Activated gamma-delta T cell treated with anti-CD3 and anti-CD28 coated beads, Interleukin-2, amount 50 U/mL, for 16 hours (primary cell): Measurements from ENCODE around the gene ING4.
"Not testable (repeated sequence)": the region's sequence is repeated elsewhere in the genome, so short reads cannot be mapped to it uniquely, and the experiment has no call there.

Source experiments
- DNase-seq: peaks from one replicate; pipeline ENCODE4 v3.0.0-alpha.2; 2020; ENCODE audit warnings: low read depth

The ING4 gene

GRCh38 chr12:6662906-6663742 lies at the start of gene ING4:
Gene ING4 (minus strand): TSS chr12:6663119. CDS start chr12:6663101, 18 bp downstream.
- peak; percentile 95 for DNase-seq

GRCh38 chr12:6708960-6709394 lies 46.1 kb upstream of the ING4 start:
- no peak for DNase-seq

DNA sequence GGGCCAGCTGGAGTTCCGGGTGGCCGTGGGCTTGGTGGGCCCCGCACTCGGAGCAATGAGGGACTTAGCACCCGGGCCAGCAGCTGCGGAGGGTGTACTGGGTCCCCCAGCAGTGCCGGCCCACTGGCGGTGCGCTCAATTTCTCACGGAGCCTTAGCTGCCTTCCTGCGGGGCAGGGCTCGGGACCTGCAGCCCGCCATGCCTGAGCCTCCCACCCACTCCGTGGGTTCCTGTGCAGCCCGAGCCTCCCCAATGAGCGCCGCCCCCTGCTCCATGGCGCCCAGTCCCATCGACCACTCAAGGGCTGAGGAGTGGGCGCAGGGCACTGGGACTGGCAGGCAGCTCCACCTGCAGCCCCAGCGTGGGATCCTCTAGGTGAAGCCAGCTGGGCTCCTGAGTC lies 45.4 kb upstream of the ING4 start:
- not testable (repeated sequence) for DNase-seq

DNA sequence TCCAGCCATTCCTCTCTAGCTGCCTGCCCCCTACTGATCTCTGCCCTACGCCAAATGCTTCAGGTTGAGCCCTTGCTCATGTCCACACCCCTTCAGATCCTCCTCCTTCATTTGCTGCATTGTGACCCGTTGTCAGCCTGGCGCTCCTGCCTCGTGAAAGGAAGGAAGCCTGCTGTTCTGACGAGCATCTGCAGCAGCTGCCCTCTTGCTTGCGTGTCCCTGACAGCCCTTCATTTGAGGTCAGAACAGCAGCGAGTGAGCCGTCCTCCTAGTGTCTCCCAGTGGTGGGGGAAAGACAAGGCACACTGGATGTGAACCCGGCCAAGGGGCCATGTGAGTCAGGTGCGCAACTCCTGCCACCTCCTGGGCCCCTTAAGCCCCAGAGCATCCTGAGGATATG lies 40.7 kb upstream of the ING4 start:
- no peak for DNase-seq

GRCh38 chr12:6701078-6701768 lies 38.3 kb upstream of the ING4 start:
- no peak for DNase-seq

DNA sequence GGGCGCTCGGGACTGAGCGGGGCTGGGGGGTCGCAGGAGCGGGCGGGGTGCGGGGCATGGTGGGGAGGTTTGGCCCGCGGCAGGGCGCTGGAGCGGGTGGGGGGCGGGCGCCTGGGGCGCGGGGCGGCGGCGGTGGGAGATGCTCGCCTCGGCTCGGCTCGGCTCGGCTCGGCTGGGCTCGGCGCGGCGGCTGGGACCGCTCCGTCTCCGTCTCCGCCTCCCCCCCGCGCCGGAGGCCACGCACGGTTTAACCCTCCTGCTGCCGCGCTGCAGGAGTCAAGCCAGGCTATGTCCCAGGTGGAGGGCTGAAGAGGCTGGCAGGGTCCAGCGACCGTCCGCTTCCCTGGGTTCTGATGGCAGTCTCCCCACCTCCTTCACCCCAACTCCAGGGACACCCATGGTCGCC lies 37.7 kb upstream of the ING4 start, which contains the start of gene PIANP:
Gene PIANP (minus strand): TSS at position 170 of the 406 bp plus-strand sequence. CDS start 2,754 bp downstream, outside the sequence.
- no peak for DNase-seq

DNA sequence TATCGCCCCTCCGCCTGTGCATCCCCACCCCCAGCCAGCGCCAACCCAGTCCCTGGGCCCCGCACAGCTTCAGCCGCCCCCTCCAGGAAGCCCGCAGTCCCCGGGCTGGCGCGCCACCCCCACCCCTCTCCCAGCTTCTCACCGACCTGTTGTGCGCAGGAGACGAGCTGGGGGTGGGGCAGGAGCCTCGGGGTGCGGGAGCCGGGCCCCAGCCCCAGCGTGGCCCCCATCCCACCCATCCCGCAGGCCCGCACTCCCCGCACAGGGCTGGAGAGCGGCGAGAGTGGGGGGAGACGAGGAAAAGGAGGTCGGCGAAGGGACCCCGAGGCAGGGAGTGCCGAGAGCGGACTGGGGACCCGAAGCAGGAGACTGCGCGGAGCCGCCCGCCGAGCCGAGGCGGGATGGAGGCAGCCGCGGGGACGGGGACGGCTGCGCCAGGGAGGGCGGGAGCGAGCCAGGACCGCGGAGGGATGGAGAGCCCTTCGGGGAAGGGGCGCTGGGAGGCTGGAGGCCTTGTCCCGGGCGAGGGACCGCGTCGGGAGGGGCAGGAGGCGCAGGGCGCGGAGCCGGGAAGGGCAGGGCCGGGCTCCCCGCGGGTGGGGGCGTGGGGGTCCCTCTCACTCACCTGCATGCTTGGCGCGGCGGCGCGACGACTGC lies 37.2 kb upstream of the ING4 start:
- DNase-seq, result no peak

DNA sequence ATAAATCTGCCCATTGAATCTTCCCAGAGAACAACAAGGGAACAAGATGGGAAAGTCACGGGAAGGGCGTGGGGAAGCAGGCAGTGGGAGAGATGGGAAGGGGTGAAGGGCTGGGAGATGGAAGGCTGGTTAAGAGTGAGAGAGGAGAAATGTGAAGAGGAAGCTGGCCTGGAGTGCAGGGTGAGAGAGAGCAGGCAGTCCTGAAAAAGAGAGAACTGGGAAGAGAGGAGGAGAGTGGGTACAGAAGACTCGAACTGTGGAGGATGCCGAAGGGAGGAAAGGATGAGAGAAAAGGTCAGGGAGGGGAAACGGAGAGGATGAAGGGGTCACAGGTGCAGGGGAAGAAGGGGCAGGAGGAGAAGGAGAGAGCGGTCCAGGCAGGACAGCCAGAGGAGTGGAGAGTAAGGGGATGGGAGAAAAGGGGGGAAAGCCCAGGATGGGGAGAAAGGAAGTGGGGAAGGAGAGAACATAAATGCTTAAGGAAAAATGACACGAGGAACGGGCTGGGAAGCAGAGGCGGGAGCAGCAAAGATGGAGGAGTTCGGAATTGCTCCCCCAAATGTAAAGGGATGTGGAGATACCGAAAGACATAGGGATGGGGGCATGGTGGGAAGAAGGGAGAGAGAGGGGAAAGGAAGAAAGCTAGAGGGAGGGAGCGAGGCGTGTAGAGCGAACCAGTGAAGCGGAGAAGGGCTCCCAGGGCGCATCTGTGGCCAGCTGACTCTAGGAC lies 36.5 kb upstream of the ING4 start:
- DNase-seq, result no peak

DNA sequence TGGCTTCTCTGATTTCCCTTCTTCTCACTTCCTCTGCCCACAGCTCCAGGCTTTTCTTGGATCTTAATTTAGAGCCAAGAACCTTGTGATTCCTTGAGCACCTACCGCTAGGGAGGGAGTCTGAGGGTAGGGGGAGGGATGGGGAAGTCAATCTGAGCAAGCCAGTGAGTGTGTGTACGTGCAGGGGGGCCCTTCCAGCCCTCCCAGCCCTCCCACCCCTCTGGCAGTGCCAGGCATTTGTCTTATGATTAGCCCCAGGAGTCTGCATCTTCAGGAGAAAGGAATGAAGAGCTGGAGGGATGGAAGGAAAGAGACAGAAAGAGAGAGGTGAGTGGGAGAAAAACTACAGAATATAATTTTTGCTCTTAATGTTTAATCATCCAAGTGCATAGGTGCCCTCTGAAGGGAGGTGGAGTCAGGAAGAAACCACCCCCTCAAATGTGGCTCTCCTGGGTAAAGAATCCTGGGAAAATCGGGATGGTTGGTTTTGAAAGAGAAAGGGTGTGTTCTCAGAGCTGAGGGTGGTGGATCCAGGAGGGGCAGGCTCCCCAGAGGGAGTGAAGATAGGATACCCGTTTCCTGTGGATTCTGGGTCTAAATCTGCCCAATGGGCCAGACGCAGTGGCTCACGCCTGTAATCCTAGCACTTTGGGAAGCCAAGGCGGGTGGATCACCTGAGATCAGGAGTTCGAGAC lies 35.6 kb upstream of the ING4 start:
- DNase-seq, result no peak

DNA sequence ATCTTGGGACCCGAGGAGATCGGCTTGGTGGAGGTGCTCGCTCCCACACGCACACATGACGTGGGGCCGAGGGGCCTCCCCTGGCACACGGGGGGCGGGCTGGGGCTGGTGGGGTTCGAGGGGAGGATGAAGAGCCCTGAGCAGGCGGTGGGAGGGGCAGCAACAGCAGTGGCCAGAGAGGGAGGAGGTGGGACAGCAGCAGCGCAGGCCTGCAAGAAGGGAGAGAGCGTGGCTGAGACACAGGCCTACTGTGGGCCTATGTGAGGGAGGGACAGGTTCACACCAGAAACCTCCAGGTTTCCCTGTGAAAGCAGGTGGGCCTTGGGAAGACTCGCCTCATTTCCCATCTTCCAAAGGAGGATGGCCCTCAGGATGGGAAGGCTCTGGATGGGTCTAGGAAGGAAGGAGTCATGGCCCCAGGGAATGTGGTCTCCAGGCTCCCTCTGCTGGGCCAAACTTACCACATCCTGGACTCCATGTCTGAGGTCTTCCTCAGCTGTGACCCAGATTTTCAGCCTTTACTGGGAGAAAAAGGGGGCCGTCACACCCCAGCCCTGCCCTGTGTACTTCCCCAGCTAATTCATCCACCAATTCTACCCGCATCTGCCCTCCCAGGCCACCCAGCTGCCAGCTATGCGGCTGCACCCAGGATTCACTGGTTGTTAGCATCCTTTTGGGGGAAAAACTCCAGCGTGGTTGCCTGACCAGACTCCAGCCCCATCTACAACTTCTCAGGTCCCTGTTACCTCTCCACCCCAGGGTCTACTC lies 34.8 kb upstream of the ING4 start:
- no peak for DNase-seq

DNA sequence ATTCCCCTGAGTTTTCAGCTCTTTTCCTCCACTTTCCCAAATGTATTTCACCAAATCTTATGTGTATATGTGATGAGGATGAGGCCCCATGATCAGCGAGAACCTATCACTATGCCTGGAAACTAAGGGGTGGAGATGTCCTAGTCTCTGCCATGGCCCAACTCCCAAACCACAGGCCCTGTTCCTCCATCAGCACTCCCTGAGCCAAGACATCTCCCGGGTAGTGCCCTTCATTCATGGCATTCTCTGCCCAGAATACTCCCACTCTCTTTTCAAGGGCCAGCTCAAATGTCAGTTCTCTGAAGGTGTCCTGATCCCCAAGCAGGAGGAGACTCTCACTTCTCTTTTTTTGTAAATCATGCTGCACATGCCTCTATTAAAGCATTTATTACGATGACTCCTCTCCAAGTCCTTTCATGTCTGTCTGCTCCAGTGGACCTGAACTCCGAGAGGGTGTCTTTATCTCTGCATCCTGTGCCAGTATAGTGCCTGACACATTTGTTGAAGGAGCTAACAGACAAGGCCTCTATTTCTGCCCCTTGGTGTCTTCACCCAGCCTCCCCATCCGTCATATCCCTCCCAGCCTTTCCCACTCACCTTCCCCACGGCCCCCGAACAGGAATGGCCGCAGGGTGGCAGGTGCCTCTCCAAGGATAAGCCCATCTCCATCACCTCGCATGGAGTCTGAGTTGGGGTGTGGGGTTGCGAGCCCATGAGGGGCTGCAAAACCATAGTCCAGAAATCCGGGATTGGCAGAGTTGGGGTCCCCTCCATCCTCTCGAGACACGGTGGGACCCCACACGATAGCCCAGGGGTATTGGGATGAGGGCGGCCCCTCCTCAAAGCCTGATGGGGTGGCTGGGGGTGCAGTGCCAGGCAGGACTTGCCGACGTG lies 34.0 kb upstream of the ING4 start:
- no peak for DNase-seq

GRCh38 chr12:6695313-6696045 lies 32.6 kb upstream of the ING4 start:
- no peak for DNase-seq

DNA sequence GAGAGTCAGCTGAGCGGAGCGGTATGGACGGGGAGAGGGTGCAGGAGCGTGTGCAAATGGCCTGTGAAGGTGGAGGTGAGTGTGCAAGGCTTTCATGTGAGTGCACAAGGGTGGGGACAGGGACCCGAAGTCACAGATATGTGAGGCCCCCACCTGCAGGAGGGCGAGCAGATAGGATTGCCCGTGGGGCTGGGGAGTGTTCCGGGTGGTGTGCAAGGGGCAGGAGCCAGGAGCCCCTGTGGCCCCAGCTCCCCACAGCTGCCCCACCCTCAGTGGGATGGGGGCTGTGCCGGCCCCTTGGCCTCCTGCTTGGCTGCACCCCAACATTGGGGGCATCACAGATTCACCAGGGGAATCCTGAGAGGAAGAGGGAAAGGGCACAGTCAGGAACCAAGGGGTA lies 31.8 kb upstream of the ING4 start:
- no peak for DNase-seq

GRCh38 chr12:6693832-6694355 lies 31.0 kb upstream of the ING4 start:
- no peak for DNase-seq

GRCh38 chr12:6692888-6693287 lies 30.0 kb upstream of the ING4 start:
- DNase-seq, result no peak

GRCh38 chr12:6691473-6691872 lies 28.6 kb upstream of the ING4 start:
- DNase-seq, result no peak

- DNase-seq, result peak; percentile 91
Measured at GRCh38 chr12:6688999-6689882, 26.3 kb upstream of the ING4 start, which contains the start of gene ZNF384. Gene ZNF384 (minus strand): TSS chr12:6689375. CDS start chr12:6679520, 9,855 bp downstream.
